K562 (cell line): Measurements from ENCODE around the gene ADAM33. TPM values are rescaled to one million over a fixed set of nuclear protein-coding genes. Genes with fewer than 3 reads are reported as not detected.

Experiments used
- ATAC-seq: fragments of 200-7000 bp; cut with Tn5 transposase; 3 replicates; pipeline ENCODE4 v1.9.1; 2020; ENCODE audit warnings: moderate library complexity
- BruUV-seq: library from RNA; stranded (reverse); fragments of 400-500 nt; replicated peaks from 2 replicates; lab custom pipeline; 2021; lab: Mats Ljungman, UMichigan
- CTCF ChIA-PET: fragments of 300-600 bp; formaldehyde crosslinking; extraction: SDS; loops from one replicate; lab custom pipeline; 2021; ENCODE audit warnings: low intra/inter-chr PET ratio; lab: Yijun Ruan, JAX
- POLR2A ChIA-PET: fragments of 300-600, 350-650 bp; sonication (Branson Sonifier 250); formaldehyde crosslinking; extraction: SDS; loops from one replicate; lab custom pipeline; 2021; ENCODE audit warnings: antibody characterized with exemption, inconsistent platforms; lab: Yijun Ruan, JAX
- DNase-seq, 4 experiments: peaks; one replicate each; pipeline versions ENCODE4 v3.0.0 to v3.0.0-alpha.2; 2011 to 2018; ENCODE audit warnings: low spot score in 3 of 4, mixed read lengths in 3 of 4; ENCODE audit errors: extremely low read depth in 1 of 4
- FAIRE-seq: peaks from 2 replicates; lab custom pipeline; 2011; peaks lifted over from hg19 to GRCh38; lab: Jason Lieb, UNC
- H2AFZ ChIP-seq: 2 replicates; pipeline ENCODE4 v1.6.0; 2011; ENCODE audit warnings: low read depth, low read length, control low read depth, inconsistent platforms
- H3K27ac ChIP-seq: fragments of 200-600 bp; 3 replicates; pipeline ENCODE4 v1.8.0; 2011; ENCODE audit warnings: low read depth, mild to moderate bottlenecking, control low read depth, inconsistent platforms, low read length, moderate library complexity, mixed read lengths; ENCODE audit errors: extremely low read depth
- H3K27me3 ChIP-seq, 2 experiments: fragments of 300-600 bp in 1 of 2; 2 replicates in 1 of 2; 3 replicates in 1 of 2; pipeline versions ENCODE4 v1.6.0 to v1.8.0; 2011; ENCODE audit warnings: inconsistent platforms in 2 of 2, low read length in 2 of 2, mild to moderate bottlenecking in 1 of 2, mixed read lengths in 1 of 2, moderate library complexity in 1 of 2; ENCODE audit not compliant: control insufficient read depth in 2 of 2, insufficient read depth in 2 of 2
- H3K36me3 ChIP-seq: fragments of 300-600 bp; 3 replicates; pipeline ENCODE4 v1.8.0; 2011; ENCODE audit warnings: mild to moderate bottlenecking, low read length, inconsistent platforms; ENCODE audit not compliant: control insufficient read depth, insufficient read depth
- H3K4me1 ChIP-seq, 2 experiments: fragments of 200-600 bp in 1 of 2; replicated peaks in 1 of 2; 2 replicates in 1 of 2; 3 replicates in 1 of 2; pipeline versions ENCODE4 v1.5.1 to v1.8.0; 2011; ENCODE audit warnings: inconsistent platforms in 2 of 2, low read length in 2 of 2, mild to moderate bottlenecking in 1 of 2, mixed read lengths in 1 of 2, moderate library complexity in 1 of 2; ENCODE audit not compliant: control insufficient read depth in 2 of 2, insufficient read depth in 2 of 2
- H3K4me2 ChIP-seq: 2 replicates; pipeline ENCODE4 v1.6.1; 2011; ENCODE audit warnings: low read length, control low read depth, inconsistent platforms, mixed read lengths; ENCODE audit not compliant: insufficient read depth
- H3K4me3 ChIP-seq: fragments of 200-600 bp; sonication (generic), shearing (Covaris generic); 2 replicates; pipeline ENCODE4 v1.5.1; 2016; ENCODE audit warnings: control low read depth, inconsistent platforms
- H3K79me2 ChIP-seq: fragments of 200-600 bp; 3 replicates; pipeline ENCODE4 v1.8.0; 2011; ENCODE audit warnings: low read length, inconsistent platforms; ENCODE audit not compliant: control insufficient read depth, insufficient read depth
- H3K9ac ChIP-seq, 2 experiments: 2 replicates each; pipeline versions ENCODE4 v1.6.0 to v1.6.1; 2011; ENCODE audit warnings: low read depth in 2 of 2, low read length in 2 of 2, control low read depth in 1 of 2, inconsistent platforms in 1 of 2, mild to moderate bottlenecking in 1 of 2, mixed read lengths in 1 of 2; ENCODE audit not compliant: insufficient read depth in 1 of 2
- H3K9me1 ChIP-seq: one replicate; pipeline ENCODE4 v1.6.0; 2011; ENCODE audit warnings: inconsistent platforms, mild to moderate bottlenecking, low read length, moderate library complexity; ENCODE audit not compliant: control insufficient read depth, insufficient read depth
- H3K9me3 ChIP-seq: replicated peaks from 2 replicates; pipeline ENCODE4 v1.5.1; 2011; ENCODE audit warnings: low read depth, low read length, inconsistent platforms; ENCODE audit not compliant: control insufficient read depth, insufficient read depth
- H4K20me1 ChIP-seq: replicated peaks from 2 replicates; pipeline ENCODE4 v1.6.1; 2011; ENCODE audit warnings: low read length, inconsistent platforms, mixed read lengths; ENCODE audit not compliant: control insufficient read depth, insufficient read depth
- CBFB ChIP-seq: sonication (generic); formaldehyde crosslinking; IDR thresholded peaks from 2 replicates; pipeline ENCODE4 v1.4.0; 2020; ENCODE audit warnings: mild to moderate bottlenecking, missing genetic modification reagents
- HDAC2 ChIP-seq: fragments of 450-650 bp; IDR thresholded peaks from 2 replicates; pipeline ENCODE4 v1.6.1; 2016; ENCODE audit warnings: mild to moderate bottlenecking
- NUFIP1 ChIP-seq: fragments of 450-650 bp; IDR thresholded peaks from 2 replicates; pipeline ENCODE4 v1.6.1; 2018; ENCODE audit not compliant: partially characterized antibody
- RBBP5 ChIP-seq: fragments of 200-600 bp; sonication (generic); IDR thresholded peaks from 2 replicates; pipeline ENCODE4 v1.6.1; 2012; ENCODE audit warnings: borderline replicate concordance, mild to moderate bottlenecking, low read length, control low read depth, inconsistent platforms; ENCODE audit not compliant: insufficient read depth, poor library complexity, severe bottlenecking
- RBM17 ChIP-seq: fragments of 200-400 bp; formaldehyde crosslinking; IDR thresholded peaks from 2 replicates; pipeline ENCODE4 v1.6.1; 2017; ENCODE audit warnings: low read depth, mild to moderate bottlenecking, low read length, borderline replicate concordance
- SIRT6 ChIP-seq: IDR thresholded peaks from one replicate; pipeline ENCODE4 v1.6.1; 2012; ENCODE audit warnings: low read depth, mild to moderate bottlenecking, control low read depth, inconsistent platforms, low read length, moderate library complexity
- ZNF589 ChIP-seq: fragments of 200-800 bp; sonication (Bioruptor generic); IDR thresholded peaks from 2 replicates; pipeline ENCODE4 v1.6.1; 2016; ENCODE audit warnings: low read depth, missing genetic modification characterization, missing compliant biosample characterization
- WGBS: fragments of 100-300 bp; shearing (Covaris generic); methylation state at CpG from one replicate; pipeline ENCODE4 v1.1.6; 2016; ENCODE audit warnings: low coverage, mixed read lengths; ENCODE audit not compliant: insufficient coverage; ENCODE audit errors: missing lambda C conversion rate; 5-methylcytosine and 5-hydroxymethylcytosine counted together
- in situ Hi-C: fragments of 300-500 bp; cut with MboI; formaldehyde crosslinking; loops from 4 replicates; pipeline ENCODE4 v1.15.0; 2018; ENCODE audit warnings: inconsistent platforms, mixed read lengths
- intact Hi-C: fragments of 100-400 bp; cut with micrococcal nuclease; formaldehyde crosslinking; loops from 2 replicates; pipeline ENCODE4 v1.14.2; 2022
- polyA plus RNA-seq, 8 experiments: library from polyadenylated mRNA; depleted of rRNA in 4 of 8; stranded (reverse) in 5 of 8; unstranded in 3 of 8; fragments of >200 nt; fragmentation: Nextera tagmentation in 2 of 8; fragmentation: Illumina TruSeq in 1 of 8; extraction: Ambion mirVana in 2 of 8; extraction: Trizol in 1 of 8; gene quantifications; 2 replicates each; pipeline versions ENCODE4 v1.2.1 to v1.2.3, GENCODE V29; 2011 to 2014; ENCODE audit warnings: inconsistent platforms in 1 of 8, missing spikeins in 1 of 8
- total RNA-seq, 7 experiments: library from RNA; depleted of rRNA in 6 of 7; stranded (reverse); fragments of >200 nt in 6 of 7; fragmentation: Illumina TruSeq in 2 of 7; extraction: Trizol in 2 of 7; gene quantifications; 2 replicates each; pipeline versions ENCODE4 v1.2.1 to v1.2.3, GENCODE V29; 2011 to 2021; ENCODE audit warnings: low replicate concordance in 1 of 7

The ADAM33 gene
- total and polyA plus RNA-seq, 9 of the 15 experiments (the other 6 are each of a cell fraction or from before 2014, with no cell fraction given) = not detected

- H4K20me1 ChIP-seq = no peaks in the 10 kb centered on the region
- 64% methylated on average over 2 of the region's 2 CpGs for WGBS
- in situ Hi-C loops = no loop called here
- H2AFZ ChIP-seq = no peak overlapping the region
- no peaks in the 10 kb centered on the region for H3K9me1 ChIP-seq
- no peak overlapping the region for H3K4me3 ChIP-seq
- H3K27me3 ChIP-seq = no peaks in the 10 kb centered on the region
- H3K9ac ChIP-seq = no peak overlapping the region
- no peak for ATAC-seq
- no peaks in the 10 kb centered on the region for H3K9me3 ChIP-seq
- H3K27ac ChIP-seq = no peak overlapping the region
- BruUV-seq = no TSS peak
- no peaks in the 10 kb centered on the region for H3K79me2 ChIP-seq
- no peak for DNase-seq
- ChIA-PET CTCF (no interaction called here), POLR2A (no interaction called here)
- H3K36me3 ChIP-seq = no peaks in the 10 kb centered on the region
- intact Hi-C loops = loop anchor here (10.0 kb wide), 1 partner anchor 63 kb away; no protein-coding TSS in a partner anchor
- TF ChIP-seq HDAC2 = no peak
- TF ChIP-seq SIRT6 = no peak
- no peak for TF ChIP-seq RBM17
- no peak for TF ChIP-seq ZNF589
- H3K4me1 ChIP-seq = no peaks in the 10 kb centered on the region
- no peak overlapping the region for H3K4me2 ChIP-seq
- FAIRE-seq = no peak
Measured at GRCh38 chr20:3627476-3627875, 54.3 kb downstream of the ADAM33 start.

DNA sequence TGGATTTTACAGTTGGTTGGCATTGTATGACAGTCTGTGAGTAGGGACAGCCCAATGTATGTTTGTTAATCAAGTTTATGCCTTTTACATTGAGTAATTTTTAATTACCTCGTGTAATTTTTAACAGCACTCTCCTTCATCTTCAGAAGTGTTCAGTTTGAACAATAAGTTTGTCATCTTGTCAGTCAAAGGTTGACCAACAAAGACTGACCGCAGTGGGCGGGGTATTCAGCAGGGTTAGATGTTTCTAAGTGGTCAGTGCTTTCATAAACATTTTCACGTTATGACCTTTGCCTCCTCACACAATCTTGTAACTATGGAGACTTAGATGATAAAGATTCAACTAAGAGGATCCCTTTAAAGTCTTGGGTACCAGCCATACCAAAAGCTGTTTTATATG, 59.4 kb downstream of the ADAM33 start:
- FAIRE-seq = no peak
- no peaks in the 10 kb centered on the region for H3K79me2 ChIP-seq
- H3K9me1 ChIP-seq = no peaks in the 10 kb centered on the region
- H3K27ac ChIP-seq = no peak overlapping the region
- H3K36me3 ChIP-seq = no peaks in the 10 kb centered on the region
- H3K27me3 ChIP-seq = no peaks in the 10 kb centered on the region
- TF ChIP-seq CBFB (CRISPR knock-in tag) (no peak), RBBP5 (no peak), NUFIP1 (no peak)
- TF ChIP-seq, all 486 proteins: peak for 0
- intact Hi-C loops (loop anchor here (10.0 kb wide), 1 partner anchor 58 kb away; no protein-coding TSS in a partner anchor), in situ Hi-C loops (no loop called here)
- BruUV-seq = no TSS peak
- H3K4me1 ChIP-seq = no peaks in the 10 kb centered on the region
- no peak overlapping the region for H3K4me3 ChIP-seq
- no peaks in the 10 kb centered on the region for H3K9me3 ChIP-seq
- ChIA-PET POLR2A (no interaction called here), CTCF (no interaction called here)
- H4K20me1 ChIP-seq = no peaks in the 10 kb centered on the region
- no peak overlapping the region for H3K4me2 ChIP-seq
- DNase-seq (no peak), ATAC-seq (no peak)
- no peak overlapping the region for H3K9ac ChIP-seq
- WGBS = 65% methylated on average over 4 of the region's 4 CpGs
- no peak overlapping the region for H2AFZ ChIP-seq
